T-helper 9 cell (primary cell): ENCODE results near the gene SS18.

Source experiments
- DNase-seq: peaks from one replicate; pipeline ENCODE4 v3.0.0-alpha.2; 2020

Gene SS18

DNA sequence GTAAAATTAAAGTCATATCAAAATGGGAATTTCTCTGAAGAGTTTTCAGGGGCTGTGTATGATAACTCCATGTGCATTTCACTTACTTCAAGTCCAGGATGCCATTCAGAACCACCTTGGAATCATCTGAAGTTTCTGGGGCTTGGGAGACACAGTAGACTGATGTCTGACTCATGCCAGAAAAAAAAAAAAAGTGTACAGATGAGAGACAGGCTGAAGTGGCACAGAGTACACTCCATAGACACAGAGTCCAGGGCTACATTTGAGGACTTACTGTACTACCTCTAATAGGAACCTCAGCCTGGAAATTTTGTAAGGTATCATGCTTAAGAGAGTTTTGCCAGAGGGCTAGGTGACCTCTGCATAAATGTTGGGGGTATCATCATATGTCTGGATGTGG lies 92.0 kb downstream of the SS18 start:
- no peak for DNase-seq

DNA sequence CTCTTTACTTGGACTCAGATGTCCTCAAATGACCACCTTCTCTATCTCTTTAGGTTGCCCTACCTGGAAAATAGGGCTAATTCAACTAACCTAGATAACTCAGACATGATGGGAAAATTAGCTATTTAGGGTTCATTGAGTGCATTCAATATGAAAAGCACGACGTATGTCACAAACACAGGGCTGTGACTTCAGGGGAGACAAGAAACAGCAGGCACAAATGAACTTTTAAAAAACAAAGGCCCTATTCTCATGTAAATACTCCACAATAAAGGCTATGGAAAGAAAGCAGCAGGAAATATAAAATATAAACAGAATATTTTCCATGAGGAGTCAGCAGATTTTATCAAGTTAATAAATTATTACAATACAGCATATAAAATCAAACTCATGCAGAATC lies 97.8 kb downstream of the SS18 start:
- no peak for DNase-seq

DNA sequence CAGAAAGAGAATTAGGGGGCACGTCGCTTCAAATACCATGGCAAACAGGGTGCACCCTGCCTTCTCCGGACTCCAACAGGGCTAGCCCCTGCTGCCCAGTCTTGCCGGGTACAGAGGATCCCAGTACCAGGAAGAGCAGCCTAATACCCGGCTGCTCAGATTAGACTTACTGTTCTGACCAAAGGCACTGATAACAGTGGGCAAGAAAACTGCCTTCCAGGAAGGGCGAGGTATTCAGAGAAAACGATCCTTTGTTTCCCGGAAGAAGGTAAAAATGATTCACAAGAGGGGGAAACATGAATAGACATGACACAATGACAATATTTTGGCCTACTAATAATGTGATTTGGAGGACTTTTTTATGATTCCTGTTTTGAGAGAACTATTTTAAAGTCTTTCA lies 99.9 kb downstream of the SS18 start:
- DNase-seq: no peak

DNA sequence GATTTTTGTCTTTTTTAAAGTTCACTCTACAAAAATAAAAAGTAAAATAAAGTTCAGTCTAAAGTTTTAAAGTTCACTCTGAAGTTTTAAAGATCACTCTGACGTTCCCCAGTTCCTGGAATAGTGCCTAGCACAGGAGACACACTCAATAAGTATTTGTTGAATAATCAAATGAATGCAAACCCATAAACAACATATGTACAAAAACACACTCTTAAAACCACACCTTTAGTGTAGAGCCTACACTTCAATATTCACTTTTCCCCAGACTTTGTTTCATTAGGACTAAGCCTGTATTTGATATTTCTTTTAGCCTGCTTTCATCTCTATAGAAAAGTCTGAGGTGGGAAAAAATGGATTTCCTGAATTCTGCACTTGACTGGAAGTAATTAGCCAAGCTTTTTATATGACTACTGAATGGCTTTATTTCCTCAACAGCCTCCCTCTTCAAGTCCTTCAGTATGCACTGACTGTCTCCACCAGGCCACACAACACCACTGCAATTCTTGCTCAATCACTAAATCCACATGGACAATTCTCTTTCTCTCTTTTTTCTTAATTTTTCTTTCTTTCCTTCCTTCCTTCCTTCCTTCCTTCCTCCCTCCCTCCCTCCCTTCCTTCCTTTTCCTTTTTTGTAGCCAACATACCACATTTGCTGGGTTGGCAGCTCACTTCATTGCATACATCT lies 104.6 kb downstream of the SS18 start:
- no peak for DNase-seq

DNA sequence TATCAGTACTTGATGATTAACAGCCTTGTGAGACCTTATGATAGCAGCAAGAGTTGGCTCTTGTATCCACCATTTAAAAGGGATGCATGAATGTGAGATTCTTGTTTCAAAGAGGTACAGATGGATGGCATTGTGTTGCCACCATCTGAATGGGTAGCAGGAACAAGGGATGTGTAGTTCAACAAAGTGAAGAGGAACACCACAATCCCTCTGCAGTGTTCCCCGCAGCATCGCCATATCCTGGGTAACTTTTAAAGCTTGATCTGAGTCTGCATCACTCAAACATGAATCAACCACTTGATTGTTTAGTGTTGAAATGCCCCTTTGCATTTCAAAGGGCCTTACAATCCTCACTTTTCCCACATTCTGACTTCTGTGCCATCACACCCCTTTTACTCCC lies 106.7 kb downstream of the SS18 start:
- no peak for DNase-seq

DNA sequence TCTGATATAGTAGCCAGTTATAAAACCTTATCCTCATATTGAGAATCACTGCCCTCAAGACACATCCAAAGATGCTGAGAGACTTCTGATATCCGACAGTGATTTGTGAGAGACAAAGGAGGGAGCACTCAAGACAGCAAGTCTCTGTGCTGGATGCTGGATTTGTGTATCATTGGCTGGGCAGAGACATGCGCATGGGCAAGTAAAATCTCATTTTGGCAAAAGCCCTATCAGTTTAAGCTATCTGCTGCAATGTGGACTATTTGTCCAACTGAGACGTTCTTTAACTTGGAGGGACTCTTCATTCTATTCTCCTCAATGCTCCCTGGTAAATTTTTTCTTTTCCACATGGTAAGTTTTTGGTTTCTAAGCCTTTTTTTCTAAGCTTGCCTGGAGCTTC lies 107.5 kb downstream of the SS18 start:
- no peak for DNase-seq

DNA sequence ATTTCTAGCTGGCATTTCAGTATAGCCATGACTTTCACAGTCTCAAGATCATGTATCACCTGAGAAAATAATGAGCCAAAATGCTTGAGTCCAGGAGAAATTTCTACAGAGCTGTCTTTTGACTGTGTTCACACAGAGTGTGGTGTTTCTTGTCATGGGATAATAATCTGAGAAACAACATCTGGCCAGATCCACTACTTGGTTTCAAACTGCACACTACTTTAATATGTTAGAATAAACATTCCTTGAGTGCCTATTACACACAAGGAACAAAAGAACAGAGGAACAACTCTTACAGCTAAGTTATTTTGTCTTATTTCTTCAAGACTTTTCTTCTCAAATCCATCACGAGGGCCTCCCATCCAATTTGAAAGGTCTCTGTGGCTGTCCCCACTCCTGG lies 108.3 kb downstream of the SS18 start:
- DNase-seq: no peak

DNA sequence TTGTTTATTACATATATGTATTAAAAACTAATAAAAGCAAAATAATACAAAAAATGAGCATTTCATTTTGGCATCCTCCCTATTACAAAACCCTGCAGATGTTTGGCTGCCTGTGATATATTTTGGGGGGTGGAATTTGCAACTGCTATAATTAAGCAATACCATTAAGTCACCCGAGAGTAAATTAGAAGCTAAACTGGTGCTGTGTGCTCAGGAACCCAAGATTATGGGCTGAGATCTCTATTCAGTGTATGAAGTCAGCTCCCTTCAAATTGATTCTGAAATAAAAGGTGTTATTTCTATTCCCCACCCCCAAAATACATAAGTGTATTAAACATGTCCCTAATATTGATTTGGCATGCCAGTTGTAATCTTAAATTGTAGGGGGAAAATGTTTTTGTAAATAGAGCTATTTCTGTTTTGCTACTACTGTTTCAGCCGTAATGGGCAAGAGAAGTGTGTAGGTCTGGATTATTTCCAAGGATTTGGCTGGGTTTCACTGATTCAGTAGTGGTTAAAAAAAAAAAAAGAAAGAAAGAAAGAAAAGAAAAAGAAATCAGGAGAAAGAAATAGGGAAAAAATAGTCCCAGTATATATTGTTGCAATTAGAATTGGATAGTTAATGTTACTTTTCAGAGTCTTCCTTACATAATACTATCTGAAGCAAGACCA lies 110.9 kb downstream of the SS18 start:
- no peak for DNase-seq

DNA sequence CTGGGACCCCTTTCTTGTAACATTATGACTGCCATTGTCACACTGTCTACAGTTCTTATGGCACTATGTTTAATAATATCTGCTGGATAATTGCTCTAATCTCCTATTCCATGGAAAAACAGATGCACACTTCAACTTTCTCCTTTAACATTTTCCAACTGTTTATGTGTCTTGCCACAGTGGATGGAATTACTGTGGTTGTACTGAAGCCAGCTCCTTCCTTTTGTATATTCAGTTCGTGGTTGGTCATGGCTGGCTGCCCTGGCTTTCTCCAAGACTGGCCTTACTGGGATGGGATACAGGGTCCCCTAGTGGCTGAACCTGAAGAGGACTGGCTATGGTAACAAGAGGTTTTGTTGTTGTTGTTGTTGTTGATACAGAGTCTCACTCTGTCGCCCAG lies 113.9 kb downstream of the SS18 start:
- DNase-seq: no peak

DNA sequence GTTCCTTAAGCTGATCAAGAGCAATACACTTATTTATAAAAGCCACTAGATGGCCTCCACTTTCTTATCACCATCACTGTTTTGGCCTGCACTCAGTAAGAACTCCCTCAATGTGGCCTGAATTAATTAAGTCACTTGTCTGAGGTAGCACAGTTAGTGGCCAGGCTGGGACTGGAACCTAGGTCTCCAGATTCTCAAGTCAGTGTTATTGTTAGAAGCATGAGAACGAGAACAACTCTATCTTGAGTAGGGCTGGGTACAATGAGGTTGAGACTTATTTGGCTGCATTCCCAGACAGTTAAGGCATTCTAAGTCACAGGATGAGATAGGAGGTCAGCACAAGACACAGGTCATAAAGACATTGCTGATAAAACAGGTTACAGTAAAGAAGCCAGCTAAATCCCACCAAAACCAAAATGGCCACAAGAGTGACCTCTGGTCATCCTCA lies 115.8 kb downstream of the SS18 start:
- no peak for DNase-seq
